ENCODE results near the gene KPNA6.

Gene KPNA6

DNA sequence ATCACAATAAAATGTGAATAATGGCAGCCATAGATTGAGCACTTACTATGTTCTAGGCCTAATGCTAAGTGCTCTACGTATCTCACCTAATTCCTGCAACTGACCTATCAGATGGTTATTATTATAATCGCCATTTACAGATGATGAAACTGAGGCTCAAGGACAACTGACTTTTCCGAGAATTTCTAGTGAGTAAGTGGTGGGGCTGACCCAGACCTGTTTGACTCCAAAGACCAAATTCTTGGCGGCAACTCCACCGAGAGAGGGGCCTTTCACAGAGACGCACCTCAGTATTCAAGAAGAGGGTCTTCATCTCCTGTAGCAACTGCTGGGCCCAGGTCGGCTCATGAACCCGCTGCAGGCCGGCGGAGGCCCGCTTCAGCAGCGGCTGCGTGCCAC is 113.7 kb downstream of the KPNA6 start:
- no peak for DNase-seq

- peak; percentile 88 for DNase-seq
Measured at GRCh38 chr1:32221980-32222755, 114.3 kb downstream of the KPNA6 start, which contains the start of the genes EIF3I and TMEM234. Gene EIF3I, plus strand, starts transcription at chr1:32222407. Its CDS starts 35 bp downstream, at chr1:32222442. Gene TMEM234, minus strand, starts transcription at chr1:32222353. Its CDS starts 31 bp downstream, at chr1:32222322.

DNA sequence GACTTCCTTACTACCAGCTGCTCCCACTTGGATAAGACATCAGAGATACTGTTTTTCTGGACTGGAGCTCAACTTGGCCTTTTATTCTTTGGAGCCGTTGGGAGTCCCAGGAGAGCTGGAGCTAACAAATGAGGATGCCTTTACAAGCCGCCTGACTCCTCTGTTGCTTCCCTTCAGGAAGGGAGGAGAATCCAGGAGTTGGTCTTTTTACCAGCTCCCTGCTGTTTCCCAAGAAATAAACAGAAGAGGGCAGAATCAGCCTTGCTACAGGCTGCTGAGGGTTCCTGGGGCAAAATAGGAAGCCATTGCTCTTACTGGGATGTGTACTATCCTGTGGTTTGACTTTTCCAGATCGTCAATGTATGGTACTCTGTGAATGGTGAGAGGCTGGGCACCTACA is 115.8 kb downstream of the KPNA6 start:
- no peak for DNase-seq

GRCh38 chr1:32224285-32224684 is 116.4 kb downstream of the KPNA6 start:
- no peak for DNase-seq

All from activated CD4-positive, alpha-beta T cell treated with anti-CD3 and anti-CD28 coated beads for 1 hour (primary cell).